ENCODE results near the gene ATP6V1E1.

GRCh38 chr22:17579535-17579981, 49.0 kb downstream of the ATP6V1E1 start:
- no peak for TF ChIP-seq EZH2 (IDR thresholded peaks at IDR 0.05; ENCODE audit: low read length, missing control alignments)
- no peak for TF ChIP-seq CTCF (conservative IDR thresholded peaks at IDR 0.05 in 1 of 2, IDR thresholded peaks at IDR 0.05 in 1 of 2; ENCODE audit: low read depth in 1 of 2, low read length in 2 of 2)

Measured in fibroblast of lung (primary cell).